ENCODE data around the gene MAPK8.
"Not testable (repeated sequence)": the region's sequence is repeated elsewhere in the genome, so short reads cannot be mapped to it uniquely, and the experiment has no call there.

Gene MAPK8

GRCh38 chr10:48336978-48337599, 30.6 kb downstream of the MAPK8 start:
- DNase-seq = no peak

GRCh38 chr10:48340734-48341133, 34.3 kb downstream of the MAPK8 start:
- no peak for DNase-seq

- no peak for DNase-seq
Observed at GRCh38 chr10:48343106-48343505, 36.6 kb downstream of the MAPK8 start.

- DNase-seq = no peak
Observed at GRCh38 chr10:48343921-48344598, 37.6 kb downstream of the MAPK8 start.

- DNase-seq = not testable (repeated sequence)
Observed at GRCh38 chr10:48346248-48346647, 39.8 kb downstream of the MAPK8 start.

- not testable (repeated sequence) for DNase-seq
Observed at GRCh38 chr10:48347539-48347938, 41.1 kb downstream of the MAPK8 start.

GRCh38 chr10:48347943-48348342, 41.5 kb downstream of the MAPK8 start:
- not testable (repeated sequence) for DNase-seq

GRCh38 chr10:48353246-48353645, 46.8 kb downstream of the MAPK8 start:
- DNase-seq = no peak

GRCh38 chr10:48357631-48358030, 51.2 kb downstream of the MAPK8 start:
- DNase-seq = no peak

- no peak for DNase-seq
Observed at GRCh38 chr10:48358162-48358561, 51.7 kb downstream of the MAPK8 start.

GRCh38 chr10:48358838-48359237, 52.4 kb downstream of the MAPK8 start:
- no peak for DNase-seq

GRCh38 chr10:48361176-48361575, 54.7 kb downstream of the MAPK8 start:
- no peak for DNase-seq

GRCh38 chr10:48363617-48364355, 57.3 kb downstream of the MAPK8 start:
- peak; percentile 25 for DNase-seq

GRCh38 chr10:48364659-48365405, 58.4 kb downstream of the MAPK8 start:
- peak; percentile 48 for DNase-seq

GRCh38 chr10:48365668-48366067, 59.2 kb downstream of the MAPK8 start:
- no peak for DNase-seq

GRCh38 chr10:48366261-48366660, 59.8 kb downstream of the MAPK8 start:
- no peak for DNase-seq

- DNase-seq = no peak
Observed at GRCh38 chr10:48369501-48369900, 63.0 kb downstream of the MAPK8 start.

GRCh38 chr10:48377751-48378530, 71.5 kb downstream of the MAPK8 start:
- DNase-seq = no peak

- no peak for DNase-seq
Observed at GRCh38 chr10:48378675-48379074, 72.2 kb downstream of the MAPK8 start.

- DNase-seq = no peak
Observed at GRCh38 chr10:48381971-48382370, 75.5 kb downstream of the MAPK8 start.

- no peak for DNase-seq
Observed at GRCh38 chr10:48382982-48383381, 76.5 kb downstream of the MAPK8 start.

- no peak for DNase-seq
Observed at GRCh38 chr10:48383393-48383792, 76.9 kb downstream of the MAPK8 start.

- no peak for DNase-seq
Observed at GRCh38 chr10:48384699-48384982, 78.2 kb downstream of the MAPK8 start.

Data from NCI-H2029 treated with DMSO at 0.1 percent for 48 hours (cell line).